ENCODE results near the gene SAT1.
A peak's percentile ranks its signal among the peaks of the same experiment; 100 is the strongest.
"Not testable (repeated sequence)": the region's sequence is repeated elsewhere in the genome, so short reads cannot be mapped to it uniquely, and the experiment has no call there.

The SAT1 gene

GRCh38 chrX:23782863-23783588 is at the start of gene SAT1:
TSS of gene SAT1 (plus strand) at chrX:23783173. CDS start at chrX:23783352, 179 bp downstream.
- peak; percentile 95 to 96 for DNase-seq

- no peak for DNase-seq
Observed at GRCh38 chrX:23736030-23736429, 46.9 kb upstream of the SAT1 start.

- DNase-seq = no peak
Observed at GRCh38 chrX:23737413-23737812, 45.6 kb upstream of the SAT1 start.

GRCh38 chrX:23742174-23742696 is 40.7 kb upstream of the SAT1 start:
- DNase-seq = peak in 1 of 2 donors; percentile 21

DNA sequence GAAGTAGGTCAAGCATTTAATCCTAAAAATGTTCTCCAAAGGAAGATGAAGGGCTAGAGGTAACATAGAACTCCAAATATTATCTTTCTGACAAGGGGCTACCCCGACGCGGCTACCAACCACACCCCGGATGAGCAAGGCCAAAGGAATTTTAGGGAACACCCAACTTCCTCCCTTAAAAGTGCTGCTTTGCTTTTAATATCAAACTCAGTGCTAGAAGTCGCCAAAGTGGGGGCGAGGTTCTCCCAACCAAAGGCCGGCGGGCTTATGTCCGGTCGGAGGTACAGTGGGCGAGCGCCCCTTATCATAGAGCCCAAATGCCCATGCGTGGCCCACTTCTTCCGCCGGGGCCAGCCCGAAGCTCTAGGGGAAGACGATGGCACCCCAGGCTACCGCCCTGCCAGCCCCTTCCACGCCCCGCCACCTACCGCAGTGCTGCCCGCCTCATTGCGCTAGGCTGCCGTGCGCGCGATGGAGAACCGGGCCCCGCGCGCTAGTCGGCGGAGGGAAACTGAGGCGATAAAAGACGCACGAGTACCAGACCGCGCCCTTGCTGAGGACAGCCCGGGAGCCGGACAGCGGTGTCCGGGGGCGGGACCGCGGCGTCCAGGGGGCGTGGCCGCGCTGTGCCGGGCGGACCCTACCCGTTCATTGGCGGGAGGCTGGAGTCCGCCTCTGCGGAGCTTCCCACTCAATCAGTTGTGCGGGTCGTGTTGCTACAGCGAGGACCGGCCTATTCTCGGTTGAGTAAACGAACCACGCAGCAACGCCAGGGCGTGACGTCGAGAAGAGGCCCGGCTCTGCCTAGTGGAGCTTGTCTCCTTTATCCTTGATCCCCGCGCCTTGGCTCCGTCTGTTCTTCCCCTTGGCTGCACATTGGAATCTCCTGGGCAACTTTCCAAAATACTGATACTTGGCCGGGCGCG is 40.0 kb upstream of the SAT1 start, which contains the start of gene ACOT9:
TSS of gene ACOT9 (minus strand) at position 580 of the 926 bp plus-strand sequence. CDS start at position 448, 132 bp downstream.
- peak; percentile 79 to 87 for DNase-seq

DNA sequence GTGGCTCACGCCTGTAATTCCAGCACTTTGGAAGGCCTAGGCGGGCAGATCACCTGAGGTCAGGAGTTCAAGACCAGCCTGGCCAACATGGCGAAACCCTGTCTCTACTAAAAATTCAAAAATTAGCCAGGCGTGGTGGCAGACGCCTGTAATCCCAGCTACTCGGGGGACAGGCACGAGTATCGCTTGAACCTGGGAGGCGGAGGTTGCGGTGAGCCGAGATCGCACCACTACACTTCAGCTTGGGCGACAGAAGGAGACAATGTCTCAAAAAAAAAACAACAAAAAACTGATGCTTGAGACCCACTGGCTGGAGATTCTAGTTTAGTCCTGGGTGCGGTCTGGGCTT is 39.4 kb upstream of the SAT1 start:
- not testable (repeated sequence) for DNase-seq

DNA sequence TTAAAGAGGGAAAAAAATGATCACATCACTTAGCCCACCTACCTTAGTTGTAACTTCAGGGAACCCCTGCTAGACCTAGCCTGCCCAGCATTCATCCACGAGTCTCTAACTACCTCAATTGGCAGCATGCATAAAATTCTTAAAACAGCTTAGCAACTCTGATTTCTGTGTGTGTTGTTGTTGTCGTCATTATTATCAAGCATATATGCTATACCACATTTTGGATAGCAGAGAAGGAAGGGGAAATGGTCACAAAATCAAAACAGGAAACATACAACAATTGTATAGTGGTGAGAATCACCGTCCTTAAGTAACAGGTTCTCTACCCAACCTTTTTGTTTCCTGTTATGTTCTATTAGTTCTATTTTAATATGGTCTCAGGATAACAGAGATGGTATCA is 37.2 kb upstream of the SAT1 start:
- peak in 1 of 2 donors; percentile 61 for DNase-seq

DNA sequence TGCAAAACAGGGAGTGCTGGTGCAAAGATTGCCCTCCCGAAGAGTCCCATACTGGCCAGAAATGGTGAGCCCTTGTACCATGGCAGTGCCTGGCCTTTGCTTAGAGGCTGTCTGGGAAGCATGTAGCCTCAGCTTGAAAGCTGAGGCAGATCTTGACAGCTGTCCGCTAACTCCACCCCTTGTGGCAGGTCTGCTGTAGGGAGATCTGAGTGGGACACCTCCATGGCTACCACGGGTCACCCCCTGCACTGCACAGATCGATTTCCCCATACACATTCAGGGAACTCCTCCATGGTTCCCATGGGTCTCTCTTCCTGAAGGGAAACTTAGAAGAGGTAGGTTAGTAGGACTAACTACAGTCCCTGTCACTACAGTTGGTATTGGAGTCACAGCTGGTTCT is 33.8 kb upstream of the SAT1 start:
- DNase-seq = no peak

DNA sequence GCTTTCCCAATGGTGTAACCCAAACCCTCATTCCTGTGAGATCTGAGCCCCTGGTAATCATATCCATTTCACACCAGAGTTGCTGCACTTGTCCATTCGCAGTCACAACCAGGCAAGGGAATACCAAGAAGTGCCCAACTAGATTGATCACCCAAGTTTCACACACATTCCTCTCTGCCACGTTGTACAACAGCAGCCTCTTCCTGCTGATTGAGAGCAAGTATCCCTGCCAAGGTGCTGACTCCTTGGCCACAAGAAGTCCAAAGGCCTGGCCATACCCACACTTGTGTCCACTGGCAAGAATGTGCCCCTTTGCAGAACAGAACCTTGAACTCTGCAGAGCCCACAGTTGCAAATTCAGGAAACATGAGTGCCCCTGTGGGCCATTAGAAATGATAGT is 33.4 kb upstream of the SAT1 start:
- DNase-seq = no peak

GRCh38 chrX:23752740-23753415 is 30.1 kb upstream of the SAT1 start:
- no peak for DNase-seq

DNA sequence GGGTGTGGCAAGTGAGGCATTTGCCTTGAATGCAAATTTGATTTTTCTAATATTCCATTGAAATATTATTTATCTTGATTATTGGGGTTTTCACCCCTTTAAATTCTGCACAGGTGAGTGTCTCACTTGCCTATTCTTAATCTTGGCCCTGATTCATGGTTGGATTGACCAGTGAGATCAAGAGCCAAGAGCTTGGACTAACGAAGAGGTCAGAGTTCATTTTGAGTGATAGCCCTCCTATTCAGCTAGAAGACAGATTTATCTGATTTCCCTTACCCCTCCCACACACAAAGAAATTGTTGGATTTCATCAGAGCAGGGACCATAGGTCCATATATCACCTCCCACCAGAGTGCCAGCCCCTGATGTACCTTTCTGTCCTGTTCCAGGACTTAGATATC is 28.3 kb upstream of the SAT1 start:
- no peak for DNase-seq

- DNase-seq = peak; percentile 77 to 80
Observed at GRCh38 chrX:23756165-23756564, 26.8 kb upstream of the SAT1 start.

- no peak for DNase-seq
Observed at GRCh38 chrX:23759821-23760220, 23.2 kb upstream of the SAT1 start.

GRCh38 chrX:23764188-23764984 is 18.6 kb upstream of the SAT1 start:
- no peak for DNase-seq

DNA sequence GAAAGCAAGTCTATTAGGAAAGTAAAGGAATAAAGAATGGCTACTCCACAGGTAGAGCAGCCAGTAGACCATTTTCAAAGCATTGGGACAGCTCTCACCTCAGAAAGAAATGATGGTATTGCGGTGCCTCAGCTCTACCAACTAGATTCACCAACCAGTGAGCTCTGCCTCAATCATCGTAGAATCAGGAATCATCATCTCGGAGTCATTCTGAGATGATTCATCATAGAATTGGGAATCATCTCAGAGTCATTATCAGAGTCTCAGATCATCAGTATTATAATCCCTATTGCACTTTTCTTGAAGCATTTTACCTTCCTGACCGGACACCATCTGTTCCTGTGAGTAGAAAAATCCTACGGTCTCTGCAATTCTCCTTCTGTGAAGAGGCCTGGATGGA is 17.5 kb upstream of the SAT1 start:
- DNase-seq = no peak

GRCh38 chrX:23765868-23766267 is 17.1 kb upstream of the SAT1 start:
- DNase-seq = no peak

DNA sequence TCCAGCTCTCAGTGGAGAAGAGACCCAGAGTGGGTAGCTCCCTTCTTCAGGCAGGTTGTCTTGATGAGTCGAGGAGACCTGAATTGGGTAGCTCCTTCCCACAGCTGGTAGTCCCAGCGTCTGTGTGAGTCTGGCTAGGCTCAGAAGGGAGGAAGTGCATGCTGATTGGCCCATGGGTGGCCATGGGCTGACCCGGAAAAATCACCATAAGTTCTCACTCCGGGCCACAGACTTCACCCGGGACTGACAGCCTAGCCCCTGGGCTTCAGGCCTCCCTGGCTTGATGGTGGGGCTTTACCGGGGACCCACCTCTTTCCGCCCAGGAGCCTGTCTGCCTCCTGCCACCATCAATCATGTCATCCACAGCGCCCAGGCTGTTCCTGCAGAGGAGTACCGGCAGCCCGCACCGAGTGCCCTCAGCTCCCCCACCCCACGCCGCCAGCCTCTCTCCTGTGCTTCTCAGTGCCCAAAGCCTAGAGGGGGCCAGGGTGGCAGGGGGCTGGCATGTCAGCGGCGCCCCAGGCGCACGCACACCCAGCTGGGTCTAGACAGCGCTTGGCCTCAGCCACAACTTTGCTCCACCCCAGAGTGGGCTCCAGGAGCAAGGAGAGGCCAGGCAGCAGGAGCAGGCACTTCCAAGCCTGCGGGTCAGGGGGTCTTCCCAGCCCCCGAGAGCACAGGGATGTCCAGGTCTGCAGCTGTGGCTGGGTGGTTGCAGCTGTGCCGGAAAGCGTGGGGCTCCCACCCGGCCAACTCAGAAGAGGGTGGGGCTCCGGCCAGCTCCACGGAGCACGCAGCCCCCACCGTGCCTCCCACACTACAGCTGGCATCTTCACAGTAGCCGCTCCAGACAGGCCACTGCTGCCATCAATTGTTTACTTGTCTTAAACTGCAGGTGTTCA is 16.1 kb upstream of the SAT1 start:
- DNase-seq = no peak

DNA sequence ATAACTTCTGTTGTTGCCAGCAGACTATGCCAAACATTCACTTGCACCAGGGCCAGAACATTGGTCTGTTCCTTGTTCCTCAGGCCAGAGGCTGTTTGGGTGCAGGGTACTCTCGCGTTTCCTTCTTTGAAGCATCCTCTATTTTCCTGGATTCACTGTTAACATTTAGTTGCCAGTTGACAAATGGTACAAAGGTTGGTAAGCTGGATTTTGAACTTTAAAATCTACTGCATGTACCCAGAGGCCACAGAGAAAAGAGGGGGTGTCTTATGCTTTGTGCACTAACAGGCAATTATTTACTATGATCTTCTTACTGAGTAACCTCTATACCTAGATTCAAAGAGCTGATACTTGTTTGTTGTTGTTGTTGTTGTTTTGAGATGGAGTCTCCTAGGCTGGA is 12.8 kb upstream of the SAT1 start:
- DNase-seq = no peak

DNA sequence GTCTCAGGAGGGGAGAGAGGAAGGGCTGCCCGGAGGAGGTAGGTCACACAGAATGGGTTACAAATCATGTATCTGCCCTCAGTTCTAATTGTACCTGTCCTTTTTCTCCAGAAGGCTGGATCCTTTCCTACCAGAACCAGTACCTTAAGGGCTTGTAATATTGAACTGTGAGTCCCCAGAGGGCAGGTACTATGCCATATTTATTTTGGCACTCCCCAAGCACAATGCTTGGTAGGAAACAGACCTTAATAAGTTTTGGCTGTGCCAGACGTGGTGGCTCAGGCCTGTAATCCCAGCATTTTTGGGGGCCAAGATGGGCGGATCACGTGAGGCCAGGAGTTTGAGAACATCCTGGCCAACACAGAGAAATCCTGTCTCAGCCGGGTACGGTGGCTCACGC is 11.9 kb upstream of the SAT1 start:
- not testable (repeated sequence) for DNase-seq

- DNase-seq = peak; percentile 73 to 83
Observed at GRCh38 chrX:23773601-23774175, 9.3 kb upstream of the SAT1 start.

GRCh38 chrX:23776363-23776762 is 6.6 kb upstream of the SAT1 start:
- no peak for DNase-seq
